Right lobe of liver (tissue), 4 donors: Measurements from ENCODE around the gene IQCH.

ENCODE experiments used
- POLR2A ChIP-seq: fragments of 450-650 bp; IDR thresholded peaks from one replicate; pipeline ENCODE4 v1.6.1; 2017; ENCODE audit warnings: antibody characterized with exemption, mild to moderate bottlenecking
- TF ChIP-seq, protein P1 (sequence below), 4 donors: fragments of 200-600 bp in 3 of 4; fragments of 450-650 bp in 1 of 4; IDR thresholded peaks; one replicate each; pipeline versions ENCODE4 v1.5.1 to v1.8.0; 2016 to 2022; ENCODE audit warnings: antibody characterized with exemption in 4 of 4, mild to moderate bottlenecking in 2 of 4
- donor health status: DM: no; HTN: no; CAD: no.
- donor health status: DM: no; HTN: no; CAD: no.
- donor health status: DM: no; HTN: yes; CAD: no.

DNA sequence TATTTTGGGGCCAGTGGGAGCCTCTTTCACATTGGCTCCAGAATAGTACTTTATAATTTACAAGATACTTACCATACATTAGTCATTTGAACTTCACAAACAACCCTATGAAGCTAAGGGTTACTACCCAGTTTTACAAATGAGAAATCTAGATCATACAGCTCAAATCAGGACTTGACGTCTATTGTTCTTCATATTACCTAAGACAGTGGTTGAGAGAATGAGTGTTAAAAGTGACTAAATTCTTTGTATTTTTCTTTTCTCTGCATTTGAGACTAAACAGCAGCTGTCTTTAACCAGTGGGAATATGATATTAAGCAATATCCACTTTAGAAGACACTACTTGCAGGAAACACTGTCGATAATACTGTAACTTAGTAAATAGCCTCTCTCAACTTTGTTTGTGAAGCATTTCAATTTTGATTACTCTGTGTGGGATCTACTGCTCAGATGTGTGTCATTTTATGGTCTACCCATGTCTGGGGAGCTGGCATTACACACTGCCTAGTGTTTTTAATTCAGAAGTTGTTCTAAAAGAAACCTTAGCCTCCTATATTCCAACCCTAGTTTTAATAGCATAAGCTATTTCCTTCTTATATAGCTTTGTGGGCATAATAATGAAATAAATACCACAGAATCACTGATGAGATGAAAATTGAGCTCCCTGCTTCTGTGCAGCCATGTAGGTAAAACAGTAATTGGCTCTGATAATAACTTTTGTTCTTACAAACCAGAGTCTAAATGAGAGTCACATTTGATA is 45.9 kb downstream of the IQCH start:
- TF ChIP-seq, protein P1, sequence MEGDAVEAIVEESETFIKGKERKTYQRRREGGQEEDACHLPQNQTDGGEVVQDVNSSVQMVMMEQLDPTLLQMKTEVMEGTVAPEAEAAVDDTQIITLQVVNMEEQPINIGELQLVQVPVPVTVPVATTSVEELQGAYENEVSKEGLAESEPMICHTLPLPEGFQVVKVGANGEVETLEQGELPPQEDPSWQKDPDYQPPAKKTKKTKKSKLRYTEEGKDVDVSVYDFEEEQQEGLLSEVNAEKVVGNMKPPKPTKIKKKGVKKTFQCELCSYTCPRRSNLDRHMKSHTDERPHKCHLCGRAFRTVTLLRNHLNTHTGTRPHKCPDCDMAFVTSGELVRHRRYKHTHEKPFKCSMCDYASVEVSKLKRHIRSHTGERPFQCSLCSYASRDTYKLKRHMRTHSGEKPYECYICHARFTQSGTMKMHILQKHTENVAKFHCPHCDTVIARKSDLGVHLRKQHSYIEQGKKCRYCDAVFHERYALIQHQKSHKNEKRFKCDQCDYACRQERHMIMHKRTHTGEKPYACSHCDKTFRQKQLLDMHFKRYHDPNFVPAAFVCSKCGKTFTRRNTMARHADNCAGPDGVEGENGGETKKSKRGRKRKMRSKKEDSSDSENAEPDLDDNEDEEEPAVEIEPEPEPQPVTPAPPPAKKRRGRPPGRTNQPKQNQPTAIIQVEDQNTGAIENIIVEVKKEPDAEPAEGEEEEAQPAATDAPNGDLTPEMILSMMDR (IDR thresholded peaks at IDR 0.05), result no peak
- TF ChIP-seq POLR2A, result no peak
